AG08395 (cell line): Measurements from ENCODE around the gene PAX9.
A peak's percentile ranks its signal among the peaks of the same experiment; 100 is the strongest.

Experiments used
- DNase-seq: peaks from one replicate; pipeline ENCODE4 v3.0.0; 2012; ENCODE audit warnings: mixed read lengths, low spot score

The PAX9 gene

DNA sequence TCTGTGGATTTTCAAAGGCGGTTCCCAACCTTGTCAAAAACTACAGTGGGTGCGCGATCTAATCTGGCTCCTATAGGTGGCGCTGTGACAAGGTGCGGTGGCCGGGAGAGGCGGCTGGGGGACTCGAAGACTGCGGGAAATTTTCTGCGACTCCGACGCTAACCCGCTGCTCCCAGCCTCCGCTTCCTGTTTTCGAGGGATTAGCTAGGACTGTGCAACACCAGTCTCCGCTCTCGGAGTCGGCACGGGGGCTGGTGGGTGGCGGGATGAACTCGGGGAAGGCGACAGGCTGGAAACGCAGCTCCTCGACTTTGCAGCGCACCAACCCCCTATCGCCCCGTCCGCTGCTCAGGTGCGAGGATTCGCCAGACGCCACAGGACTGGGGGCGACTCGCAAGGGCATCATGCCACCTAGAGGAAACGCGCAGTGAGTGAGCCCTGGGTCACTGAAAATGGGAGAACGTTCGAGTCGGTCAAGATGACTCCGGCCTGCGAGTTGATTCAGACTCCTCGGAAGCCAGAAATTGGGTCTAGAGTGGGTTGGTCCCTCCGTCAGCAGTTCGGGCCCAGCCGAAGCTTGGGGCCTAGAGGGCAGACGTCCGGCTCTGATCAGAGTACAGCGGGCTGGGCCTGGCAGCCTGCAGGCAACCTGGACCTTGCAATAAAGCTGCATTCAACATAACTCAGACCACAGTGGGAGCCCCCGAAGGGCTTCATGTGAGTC is 5.5 kb upstream of the PAX9 start:
- DNase-seq = no peak

DNA sequence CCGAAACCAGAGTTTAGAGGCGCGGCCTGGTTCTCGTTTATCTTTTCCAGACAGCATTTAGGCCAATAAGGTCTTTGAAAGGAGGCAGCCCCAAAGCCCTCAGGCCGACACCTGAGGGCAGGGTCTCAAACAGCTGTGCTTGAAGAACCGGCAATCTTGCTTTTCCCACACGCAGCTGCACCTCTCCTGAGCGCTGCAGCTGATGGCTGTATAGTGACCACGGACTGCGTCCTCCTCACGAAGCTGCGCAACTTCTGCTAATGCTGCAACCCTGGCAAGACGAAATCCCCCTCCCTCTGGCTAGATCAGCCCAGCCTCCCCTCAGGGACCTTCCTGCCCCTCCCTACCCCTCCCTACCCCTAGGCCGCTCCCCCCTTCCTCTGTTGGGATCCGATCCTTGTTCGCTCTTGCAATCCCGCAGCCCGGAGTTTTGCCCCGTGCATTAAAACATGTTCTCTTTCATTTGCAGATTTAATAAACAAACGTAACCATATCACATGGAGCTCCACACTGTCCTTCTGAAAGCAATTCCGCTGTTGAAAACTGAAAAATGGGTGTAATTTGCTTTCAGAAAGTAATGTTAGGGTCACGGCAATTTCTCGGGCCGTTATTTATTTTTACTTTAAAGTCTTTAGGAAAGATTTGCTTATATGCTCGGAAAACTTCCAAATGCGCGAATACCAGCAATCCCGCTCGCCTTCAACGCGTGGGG is 4.8 kb upstream of the PAX9 start:
- DNase-seq = no peak

DNA sequence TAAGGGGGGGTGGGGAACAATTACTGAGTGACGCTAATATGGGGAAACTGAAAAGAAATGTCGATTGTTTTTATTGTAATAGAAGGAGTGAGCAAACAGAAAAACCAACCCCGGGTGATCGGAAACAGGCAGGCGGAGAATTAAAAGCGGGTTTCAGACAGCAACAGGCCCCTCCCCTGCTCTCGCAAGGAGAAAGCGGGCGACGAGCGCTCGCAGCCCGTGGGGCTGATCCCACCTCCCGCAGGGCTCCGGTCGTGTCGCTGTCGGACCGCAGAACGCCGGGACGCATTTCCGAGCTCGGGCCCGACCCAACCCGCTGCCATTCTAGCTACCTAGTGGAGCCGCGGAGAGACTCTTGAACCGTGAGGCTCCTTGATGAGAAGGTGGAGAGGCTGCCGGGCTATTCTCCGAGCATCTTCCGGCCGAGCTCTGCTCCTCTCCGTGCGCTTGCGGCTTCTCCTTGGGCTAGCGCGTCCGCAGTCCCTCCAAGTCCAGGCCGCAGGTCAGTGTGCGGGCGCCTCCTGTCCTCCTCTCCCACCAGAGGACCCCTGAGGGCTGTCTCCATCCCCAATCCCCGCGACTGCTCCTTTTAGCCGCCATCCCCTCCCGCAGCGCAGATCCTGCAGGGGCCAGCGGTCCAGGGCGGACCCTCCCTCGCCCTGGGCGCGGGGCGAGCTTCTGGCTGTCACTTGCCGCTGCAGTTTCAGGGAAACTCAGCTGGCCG is 4.1 kb upstream of the PAX9 start:
- no peak for DNase-seq

DNA sequence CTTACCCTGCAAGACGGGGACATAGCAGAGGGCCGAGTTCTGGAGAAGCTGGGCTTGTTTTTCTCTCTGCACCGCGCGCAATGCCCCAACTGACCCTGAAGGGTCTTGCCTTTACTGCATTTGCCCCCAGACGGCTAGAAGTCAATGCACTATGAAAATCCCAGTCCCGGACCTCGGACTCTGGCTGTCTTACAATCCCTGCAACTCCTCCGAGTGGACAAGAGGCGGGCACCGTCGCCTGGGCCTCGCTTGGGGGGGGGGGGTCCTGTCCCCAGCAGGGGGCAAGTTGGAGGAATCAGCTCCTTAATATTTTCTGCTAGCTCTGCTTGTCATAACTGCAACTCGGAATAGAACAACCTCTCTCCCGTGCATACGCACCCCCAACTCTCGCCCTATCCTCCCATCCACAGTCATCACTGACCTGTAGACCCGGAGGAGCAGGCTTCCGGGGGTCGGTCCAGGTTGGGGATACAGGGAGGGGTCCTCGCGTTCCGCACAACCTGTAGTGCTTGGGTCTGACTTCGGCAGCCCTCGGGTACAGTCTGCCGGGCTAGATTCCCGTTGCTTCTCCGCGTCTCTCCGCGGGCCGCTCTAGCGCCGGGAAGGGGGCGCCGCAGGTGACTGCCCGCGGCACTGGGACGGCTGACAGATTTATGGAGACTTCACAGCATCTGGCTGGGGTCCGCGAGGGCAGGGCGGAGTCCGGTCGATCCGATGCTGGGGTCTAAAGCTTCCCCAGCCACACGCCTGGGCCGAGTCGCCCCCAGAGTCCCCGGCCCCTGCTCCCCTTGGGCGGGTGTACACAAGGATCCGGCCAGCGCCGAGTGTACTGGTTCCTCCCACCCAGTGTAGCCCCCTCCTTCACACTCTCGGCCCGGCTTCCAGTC is 3.3 kb upstream of the PAX9 start:
- DNase-seq = no peak

DNA sequence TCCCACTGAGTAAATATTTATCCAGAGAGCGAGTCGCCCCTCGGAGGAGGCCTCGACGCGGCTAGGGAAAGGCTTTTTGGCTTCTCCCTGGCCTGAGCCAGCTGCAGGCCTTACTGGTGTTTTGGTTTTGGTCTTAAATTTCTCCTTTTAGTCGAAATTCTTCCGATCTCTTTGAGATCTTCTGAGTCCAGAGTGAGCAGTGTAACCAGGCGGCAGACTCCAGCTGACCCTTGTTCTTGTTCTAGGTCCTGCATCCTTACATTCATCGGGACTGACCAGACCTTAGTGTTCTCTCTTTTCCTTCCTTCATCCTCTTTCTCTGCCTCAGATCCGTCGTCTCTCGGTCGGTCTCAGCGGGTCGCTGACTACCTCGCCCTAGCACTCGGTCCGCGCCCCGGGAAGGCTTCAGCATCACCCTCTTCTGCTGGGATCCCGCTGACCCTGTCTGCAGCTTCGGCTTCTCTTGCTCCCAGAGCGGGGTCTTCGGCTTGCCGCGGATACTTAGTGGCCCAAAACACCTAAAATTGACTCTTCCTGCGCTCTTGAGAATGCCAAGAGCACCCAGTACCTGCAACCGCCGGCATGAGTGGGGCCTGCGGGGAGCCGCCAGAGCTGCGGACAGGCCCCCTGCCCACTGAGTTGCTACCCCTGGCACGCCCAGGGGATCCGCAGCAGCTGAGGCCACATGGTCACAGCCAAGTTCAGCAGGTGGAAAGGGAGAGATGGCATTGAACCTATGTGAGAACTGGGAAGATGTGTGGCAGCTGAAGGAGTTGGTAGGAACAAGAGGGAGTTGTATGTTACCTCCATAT is 2.4 kb upstream of the PAX9 start:
- no peak for DNase-seq

DNA sequence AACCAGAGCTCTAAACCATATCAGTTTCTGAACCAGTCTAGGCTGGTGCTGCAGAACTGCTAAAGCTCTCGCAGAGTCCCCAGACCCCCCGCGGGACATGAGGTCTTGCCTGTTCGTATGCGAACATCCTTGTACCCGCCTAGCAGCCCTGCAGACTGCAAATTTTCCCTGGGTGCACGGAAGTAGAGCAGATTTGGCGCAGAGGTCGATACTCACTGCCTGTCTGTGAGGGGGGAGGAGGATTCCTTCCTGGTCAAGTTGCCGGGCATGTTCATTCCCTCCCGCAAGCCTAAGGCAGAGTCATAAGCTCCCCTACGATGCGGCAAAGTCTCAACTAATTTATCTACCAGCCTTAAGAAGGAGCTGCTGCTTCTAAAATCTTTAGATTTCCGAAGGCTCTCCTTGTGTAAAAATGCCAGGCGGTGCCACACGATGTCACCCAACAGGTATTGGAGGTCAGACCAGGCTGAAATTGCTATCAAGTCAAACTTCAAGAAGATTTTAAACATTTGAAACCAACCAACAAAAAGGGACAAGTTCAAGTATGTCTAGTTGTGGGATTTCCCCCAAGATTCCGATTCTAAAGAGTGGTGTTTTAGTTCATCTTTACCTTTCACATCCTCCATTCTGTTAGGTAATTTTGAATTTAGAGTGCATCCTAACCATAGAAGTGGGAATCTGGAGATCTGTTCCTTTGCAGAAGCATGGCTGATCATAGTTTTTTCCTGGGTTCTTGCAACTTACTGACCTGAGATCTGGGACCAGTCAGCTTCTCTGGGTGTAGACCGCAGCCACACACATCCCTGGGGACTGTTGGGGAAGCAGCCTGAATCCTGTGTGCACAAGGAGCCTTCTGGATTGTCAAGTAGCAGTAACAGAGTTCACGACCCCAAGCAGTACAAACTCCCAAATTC is 1.6 kb upstream of the PAX9 start:
- DNase-seq = no peak

DNA sequence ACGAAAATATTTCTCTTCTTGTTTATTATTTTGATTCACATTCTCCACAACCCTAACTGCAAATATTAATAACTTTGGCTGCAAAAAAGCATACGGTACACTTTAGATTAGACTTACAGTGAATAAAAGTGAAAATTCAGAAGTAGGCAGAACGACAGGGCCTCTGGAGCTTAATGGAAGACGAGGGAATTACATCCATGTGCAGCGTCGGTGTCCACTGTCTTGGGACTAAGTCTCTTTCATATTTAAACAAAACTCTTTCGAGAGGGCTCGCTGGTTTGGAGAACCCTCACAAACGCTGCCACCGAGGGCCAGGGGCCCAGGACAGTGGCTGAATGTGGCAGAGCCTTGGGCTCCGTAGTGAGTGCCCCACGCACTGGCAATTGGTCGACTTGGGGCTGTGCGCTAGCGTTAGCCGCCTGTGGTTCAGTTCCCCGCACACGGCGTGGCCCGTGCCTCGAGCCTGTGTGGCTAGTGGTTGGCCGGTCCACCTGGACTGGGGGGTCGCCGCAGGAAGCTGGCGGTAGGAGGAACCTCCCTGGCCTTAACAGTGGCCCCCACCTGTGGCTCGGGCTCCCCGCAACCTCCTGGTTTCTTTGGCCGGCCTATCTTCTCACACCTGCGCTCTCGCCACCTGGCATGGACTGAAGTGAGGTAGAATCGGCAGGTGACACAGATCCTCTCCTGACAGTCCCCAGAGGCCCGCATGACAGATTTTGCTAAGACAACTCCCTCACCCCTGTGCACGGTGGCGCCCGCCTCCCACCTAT is 739 bp upstream of the PAX9 start:
- DNase-seq = no peak

DNA sequence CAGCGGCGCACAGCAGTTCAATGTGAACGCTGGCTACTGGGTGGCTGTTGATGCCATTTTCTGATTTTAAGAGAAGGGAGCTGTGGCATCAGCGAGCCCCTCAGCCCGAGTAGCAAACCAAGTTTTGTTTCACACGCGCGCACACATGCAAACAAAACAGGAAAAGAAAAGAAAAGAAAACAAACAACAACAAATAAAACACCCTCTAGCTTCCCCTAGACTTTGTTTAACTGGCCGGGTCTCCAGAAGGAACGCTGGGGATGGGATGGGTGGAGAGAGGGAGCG is 540 bp downstream of the PAX9 start:
- no peak for DNase-seq

DNA sequence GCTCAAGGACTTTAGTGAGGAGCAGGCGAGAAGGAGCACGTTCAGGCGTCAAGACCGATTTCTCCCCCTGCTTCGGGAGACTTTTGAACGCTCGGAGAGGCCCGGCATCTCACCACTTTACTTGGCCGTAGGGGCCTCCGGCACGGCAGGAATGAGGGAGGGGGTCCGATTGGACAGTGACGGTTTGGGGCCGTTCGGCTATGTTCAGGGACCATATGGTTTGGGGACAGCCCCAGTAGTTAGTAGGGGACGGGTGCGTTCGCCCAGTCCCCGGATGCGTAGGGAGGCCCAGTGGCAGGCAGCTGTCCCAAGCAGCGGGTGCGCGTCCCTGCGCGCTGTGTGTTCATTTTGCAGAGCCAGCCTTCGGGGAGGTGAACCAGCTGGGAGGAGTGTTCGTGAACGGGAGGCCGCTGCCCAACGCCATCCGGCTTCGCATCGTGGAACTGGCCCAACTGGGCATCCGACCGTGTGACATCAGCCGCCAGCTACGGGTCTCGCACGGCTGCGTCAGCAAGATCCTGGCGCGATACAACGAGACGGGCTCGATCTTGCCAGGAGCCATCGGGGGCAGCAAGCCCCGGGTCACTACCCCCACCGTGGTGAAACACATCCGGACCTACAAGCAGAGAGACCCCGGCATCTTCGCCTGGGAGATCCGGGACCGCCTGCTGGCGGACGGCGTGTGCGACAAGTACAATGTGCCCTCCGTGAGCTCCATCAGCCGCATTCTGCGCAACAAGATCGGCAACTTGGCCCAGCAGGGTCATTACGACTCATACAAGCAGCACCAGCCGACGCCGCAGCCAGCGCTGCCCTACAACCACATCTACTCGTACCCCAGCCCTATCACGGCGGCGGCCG is 1.1 kb downstream of the PAX9 start:
- DNase-seq = no peak

DNA sequence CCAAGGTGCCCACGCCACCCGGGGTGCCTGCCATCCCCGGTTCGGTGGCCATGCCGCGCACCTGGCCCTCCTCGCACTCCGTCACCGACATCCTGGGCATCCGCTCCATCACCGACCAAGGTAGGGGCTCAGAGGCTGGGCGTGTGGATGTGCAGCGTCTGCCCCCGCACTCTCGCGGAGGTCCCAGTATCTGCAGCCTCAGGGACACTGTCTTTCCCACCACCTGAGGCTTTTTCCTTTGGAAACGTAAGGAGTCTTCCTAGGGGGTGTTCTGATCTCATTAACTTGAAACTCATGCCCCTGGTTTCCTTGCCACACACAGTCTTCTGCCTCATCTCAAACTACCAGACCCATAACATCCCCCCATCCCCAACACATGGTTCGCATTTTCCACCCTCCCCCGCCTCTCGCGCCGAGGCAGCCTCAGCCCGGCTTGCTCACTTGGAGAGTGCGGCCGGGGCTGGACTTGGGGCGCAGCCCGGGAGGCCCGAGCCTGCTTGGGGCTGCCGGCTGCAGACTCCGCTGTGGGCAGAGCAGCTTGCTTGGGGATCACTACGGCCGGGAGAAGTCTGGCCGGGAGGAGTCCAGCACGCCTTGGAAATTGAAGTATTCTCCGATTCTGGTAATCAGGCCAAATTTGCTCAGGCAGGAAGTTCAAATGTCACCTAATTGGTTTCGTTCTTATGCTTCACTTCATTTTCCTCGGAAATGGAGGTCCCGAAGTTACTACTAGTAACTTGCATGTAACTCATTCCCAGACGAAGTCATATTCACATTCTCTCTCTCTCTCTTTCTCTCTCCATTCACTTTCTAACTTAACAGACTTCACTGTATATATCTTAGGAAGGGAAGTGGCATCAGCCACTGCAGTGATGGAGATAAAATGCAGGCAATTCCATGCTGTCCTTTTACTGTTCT is 2.0 kb downstream of the PAX9 start:
- peak; percentile 42 for DNase-seq

DNA sequence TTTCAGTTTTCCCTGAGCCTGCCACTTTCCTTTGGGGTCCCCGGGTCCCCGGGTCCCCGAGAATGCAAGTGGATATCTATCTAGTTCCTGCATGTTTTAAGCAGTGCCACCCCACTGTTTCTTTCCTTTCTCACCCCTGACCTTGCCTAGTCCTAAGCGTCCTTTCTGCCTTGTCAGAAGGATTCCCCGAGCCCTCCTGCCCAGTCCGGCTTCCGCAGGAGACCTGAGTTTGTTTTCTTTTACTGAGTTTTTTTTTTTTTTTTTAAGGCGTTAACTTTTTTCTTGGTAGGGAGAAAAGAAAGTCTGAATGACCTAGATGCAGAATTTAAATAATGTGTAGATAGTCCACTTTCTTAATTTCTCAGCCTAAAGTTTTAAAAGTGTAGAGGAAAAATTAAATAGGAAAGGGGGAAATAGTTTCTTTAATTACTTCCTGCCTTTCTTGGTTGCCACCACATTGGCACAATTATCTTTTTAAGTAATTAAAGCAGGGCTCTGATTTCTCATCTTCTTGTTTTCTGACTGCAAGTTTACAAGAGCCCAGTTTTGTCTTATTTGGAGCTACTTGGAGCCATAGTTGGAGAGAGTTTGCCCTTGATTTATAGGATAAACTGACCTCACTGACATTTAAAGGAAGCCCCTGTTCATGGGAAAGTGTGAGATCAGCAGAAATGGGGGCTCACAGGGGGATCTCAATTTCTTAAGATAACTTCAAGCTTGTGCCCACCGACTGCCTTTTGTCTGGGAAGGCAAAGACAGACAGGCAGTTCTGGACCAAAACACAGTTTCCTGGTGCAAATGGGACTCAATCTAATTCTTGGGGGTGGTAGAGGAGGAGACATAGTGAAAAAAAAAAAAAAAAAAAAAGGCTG is 2.9 kb downstream of the PAX9 start:
- no peak for DNase-seq

DNA sequence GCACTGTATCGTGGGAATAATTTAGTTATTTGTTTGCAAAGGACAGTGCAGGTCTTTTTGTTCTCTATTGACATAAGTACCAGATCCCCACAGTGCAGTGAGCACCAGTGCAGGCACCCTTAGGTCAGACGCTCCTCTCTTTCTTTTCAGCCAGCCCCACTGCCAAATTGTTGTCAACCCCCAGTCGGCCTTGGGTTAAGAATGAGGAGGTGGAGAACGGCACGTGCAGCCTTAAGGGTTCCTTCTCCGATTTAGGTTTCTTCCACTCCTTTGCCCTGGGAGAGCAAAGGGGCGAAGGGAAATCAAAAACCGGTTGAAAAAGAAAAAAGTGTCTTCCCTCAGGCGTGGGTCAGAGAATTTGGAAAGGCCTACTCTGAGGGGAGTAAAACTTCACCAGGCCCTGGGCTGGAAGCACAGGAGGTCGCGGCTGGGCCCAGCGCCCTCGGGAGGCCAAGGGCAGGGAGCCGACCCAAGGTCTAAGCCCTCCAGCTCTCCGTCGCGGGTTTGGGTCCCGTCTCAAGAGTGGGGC is 4.3 kb downstream of the PAX9 start:
- no peak for DNase-seq

DNA sequence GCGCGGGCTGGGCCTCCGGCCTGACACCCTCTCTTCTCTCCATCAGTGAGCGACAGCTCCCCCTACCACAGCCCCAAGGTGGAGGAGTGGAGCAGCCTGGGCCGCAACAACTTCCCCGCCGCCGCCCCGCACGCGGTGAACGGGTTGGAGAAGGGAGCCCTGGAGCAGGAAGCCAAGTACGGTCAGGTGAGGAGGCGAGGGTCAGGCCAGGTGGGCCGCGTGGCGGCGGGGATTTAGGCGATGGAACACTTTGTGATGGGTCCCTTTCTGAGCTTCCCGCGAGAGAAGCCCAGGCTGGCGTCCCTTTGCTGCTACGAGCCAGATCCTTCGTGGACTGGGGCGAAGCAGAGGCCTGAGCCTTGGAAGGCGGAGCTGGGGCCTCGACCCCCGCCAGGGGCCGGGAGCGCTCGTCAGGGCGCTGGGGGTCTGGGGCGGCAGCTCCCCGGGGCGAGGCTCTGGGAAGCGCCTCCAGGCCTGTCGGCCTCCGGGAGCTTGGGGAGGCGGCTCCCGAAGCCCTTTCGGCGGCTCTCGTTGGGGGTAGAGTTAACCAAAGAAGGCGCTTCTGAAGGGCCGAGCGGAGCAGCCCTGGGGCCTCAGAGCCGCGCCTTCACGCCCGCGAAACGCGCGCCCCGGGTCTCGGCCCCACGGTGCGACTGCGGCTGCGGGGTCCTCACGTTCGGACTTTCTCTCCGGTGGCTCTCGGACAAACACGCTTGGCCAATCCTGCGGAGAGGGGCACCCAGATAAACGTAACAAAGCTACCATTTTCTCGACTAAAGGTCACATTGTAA is 5.0 kb downstream of the PAX9 start:
- DNase-seq = no peak

DNA sequence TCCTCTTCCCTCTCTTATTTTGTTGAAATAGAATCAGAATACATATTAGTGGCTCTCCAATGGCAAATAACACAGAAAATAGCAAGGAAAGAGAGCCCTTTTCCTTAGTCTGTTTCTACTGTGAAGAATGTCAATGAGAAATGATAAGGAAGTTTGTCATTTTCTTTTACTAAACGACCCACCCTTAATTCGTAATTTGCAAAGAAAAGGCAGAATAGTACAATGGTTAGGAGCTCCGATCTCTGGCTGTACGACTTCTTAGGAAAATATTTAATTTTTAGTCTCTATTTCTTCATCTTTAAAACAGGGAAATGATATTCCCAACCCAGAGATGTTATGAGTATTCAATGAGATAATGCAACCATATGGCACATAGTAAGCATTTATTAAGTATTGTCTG is 6.0 kb downstream of the PAX9 start:
- DNase-seq = no peak

DNA sequence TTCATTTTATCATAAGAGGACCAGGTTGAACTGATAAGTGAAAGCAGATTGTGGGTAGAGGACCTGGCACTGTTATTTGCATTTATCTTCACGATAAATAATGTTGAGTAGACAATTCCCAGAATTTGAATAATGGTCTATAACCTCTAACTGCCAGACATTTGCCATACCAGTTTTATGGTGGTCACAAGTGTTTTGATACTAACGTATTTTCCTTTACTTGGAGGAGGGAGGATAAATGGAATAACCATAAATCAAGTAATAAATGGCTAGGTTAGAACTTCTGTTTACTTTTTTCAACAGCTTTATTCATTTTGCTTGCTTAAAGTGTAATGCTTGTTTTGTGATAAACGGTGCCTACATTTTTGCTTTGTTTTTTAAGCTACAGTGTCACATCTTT is 9.5 kb downstream of the PAX9 start:
- no peak for DNase-seq

DNA sequence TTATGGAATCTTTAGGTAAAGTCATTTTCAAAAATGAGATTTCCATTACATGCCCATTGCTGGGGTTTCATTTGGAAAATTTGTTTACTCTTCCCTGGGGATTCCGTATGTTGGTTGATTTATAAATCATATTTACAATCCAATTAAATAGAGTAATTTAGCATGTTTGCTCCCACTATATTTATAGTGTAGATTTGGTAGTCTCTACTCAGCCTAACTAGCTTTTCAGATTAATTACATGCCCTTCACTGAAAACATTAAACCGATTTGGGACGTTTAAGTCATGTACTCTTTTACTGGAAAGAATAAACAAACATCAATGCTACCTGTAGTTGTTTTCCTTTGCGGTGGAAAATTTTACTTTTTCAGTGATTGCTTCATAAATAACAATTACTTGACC is 10.4 kb downstream of the PAX9 start:
- DNase-seq = no peak
